ENCODE data around the gene GZF1. TPM values are rescaled to one million over a fixed set of nuclear protein-coding genes. Genes with fewer than 3 reads are reported as not detected.

Gene GZF1
- total RNA-seq, 2 donors from 2014 or later: 12.2 to 15.5 TPM

DNA sequence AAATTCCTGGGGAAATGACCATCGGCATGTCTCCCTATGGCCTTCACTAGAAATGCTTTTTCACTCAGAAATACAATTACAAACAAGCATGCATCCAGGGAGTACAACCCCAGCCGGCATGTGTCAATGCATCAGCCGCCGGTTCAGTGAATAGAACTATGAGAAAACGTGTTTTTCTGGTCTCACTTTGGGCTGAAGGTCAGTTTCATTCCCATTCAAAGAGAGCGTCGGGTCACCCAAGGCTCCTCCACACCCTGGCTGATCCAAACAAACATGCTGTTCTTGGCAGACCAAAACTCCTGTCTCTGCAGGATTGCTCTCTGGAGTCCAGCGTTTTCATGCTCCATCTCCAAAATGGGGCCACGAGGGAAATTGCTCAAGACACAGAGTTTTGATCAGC is 46.9 kb upstream of the GZF1 start:
- H3K9me3 ChIP-seq (ENCODE audit: control insufficient read depth, low read length): peaks cover under 1% of the 10 kb centered on the region
- no peaks in the 10 kb centered on the region for H3K27me3 ChIP-seq (ENCODE audit: control insufficient read depth, insufficient read depth, low read length, poor library complexity, severe bottlenecking)
- no peak overlapping the region for H3K27ac ChIP-seq (ENCODE audit: low read depth, low read length)
- Mint-ChIP-seq H3K4me3 (no peak overlapping the region), H3K27ac (no peak overlapping the region), H3K36me3 (ENCODE audit: low read depth) (no peaks in the 10 kb centered on the region), H3K27me3 (ENCODE audit: insufficient read depth) (peaks cover 12% of the 10 kb centered on the region), H3K4me1 (no peaks in the 10 kb centered on the region), H3K9me3 (no peaks in the 10 kb centered on the region)
- no peaks in the 10 kb centered on the region for H3K36me3 ChIP-seq (ENCODE audit: control insufficient read depth, insufficient read depth, low read length)
- WGBS, 2 experiments (ENCODE audit: insufficient coverage in 1 of 2, insufficient read length in 1 of 2): 89 to 92% methylated on average over 7 to 9 of the region's 9 CpGs
- H3K4me3 ChIP-seq (ENCODE audit: low read length): no peak overlapping the region
- no peak for DNase-seq
- TF ChIP-seq, protein P1, sequence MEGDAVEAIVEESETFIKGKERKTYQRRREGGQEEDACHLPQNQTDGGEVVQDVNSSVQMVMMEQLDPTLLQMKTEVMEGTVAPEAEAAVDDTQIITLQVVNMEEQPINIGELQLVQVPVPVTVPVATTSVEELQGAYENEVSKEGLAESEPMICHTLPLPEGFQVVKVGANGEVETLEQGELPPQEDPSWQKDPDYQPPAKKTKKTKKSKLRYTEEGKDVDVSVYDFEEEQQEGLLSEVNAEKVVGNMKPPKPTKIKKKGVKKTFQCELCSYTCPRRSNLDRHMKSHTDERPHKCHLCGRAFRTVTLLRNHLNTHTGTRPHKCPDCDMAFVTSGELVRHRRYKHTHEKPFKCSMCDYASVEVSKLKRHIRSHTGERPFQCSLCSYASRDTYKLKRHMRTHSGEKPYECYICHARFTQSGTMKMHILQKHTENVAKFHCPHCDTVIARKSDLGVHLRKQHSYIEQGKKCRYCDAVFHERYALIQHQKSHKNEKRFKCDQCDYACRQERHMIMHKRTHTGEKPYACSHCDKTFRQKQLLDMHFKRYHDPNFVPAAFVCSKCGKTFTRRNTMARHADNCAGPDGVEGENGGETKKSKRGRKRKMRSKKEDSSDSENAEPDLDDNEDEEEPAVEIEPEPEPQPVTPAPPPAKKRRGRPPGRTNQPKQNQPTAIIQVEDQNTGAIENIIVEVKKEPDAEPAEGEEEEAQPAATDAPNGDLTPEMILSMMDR (conservative IDR thresholded peaks at IDR 0.05): no peak
- no peaks in the 10 kb centered on the region for H3K4me1 ChIP-seq (ENCODE audit: control insufficient read depth, insufficient read depth, low read length)
- no peak overlapping the region for H3K9ac ChIP-seq (ENCODE audit: extremely low read depth, low read length, poor library complexity, severe bottlenecking)

DNA sequence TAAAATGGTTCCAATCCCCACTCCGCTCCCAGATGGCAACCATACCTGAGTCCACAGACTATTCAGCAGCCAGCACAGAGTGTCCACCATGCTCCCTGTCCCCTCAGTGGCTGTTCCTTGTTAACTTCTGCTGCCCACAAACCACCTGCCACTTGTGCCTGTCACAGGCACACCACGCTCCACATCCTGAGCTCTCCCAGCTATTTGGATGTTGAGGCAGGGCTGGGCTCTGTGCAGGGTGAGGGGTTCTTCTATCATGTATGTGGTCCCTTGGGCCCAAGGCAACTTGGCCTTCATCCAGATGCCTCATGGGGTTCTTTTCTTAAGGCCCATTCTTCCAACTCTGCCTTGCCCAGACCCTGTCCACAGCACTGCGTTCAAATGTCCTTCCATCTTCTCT is 45.4 kb upstream of the GZF1 start:
- peaks cover 14% of the 10 kb centered on the region for H3K9me3 ChIP-seq (ENCODE audit: control insufficient read depth, low read length)
- no peaks in the 10 kb centered on the region for H3K36me3 ChIP-seq (ENCODE audit: control insufficient read depth, insufficient read depth, low read length)
- H3K4me3 Mint-ChIP-seq: no peak overlapping the region
- H3K4me1 Mint-ChIP-seq: no peaks in the 10 kb centered on the region
- no peak overlapping the region for H3K9ac ChIP-seq (ENCODE audit: extremely low read depth, low read length, poor library complexity, severe bottlenecking)
- H3K27me3 Mint-ChIP-seq (ENCODE audit: insufficient read depth): peaks cover 9% of the 10 kb centered on the region
- TF ChIP-seq, protein P1 (conservative IDR thresholded peaks at IDR 0.05): no peak
- H3K36me3 Mint-ChIP-seq (ENCODE audit: low read depth): no peaks in the 10 kb centered on the region
- no peaks in the 10 kb centered on the region for H3K4me1 ChIP-seq (ENCODE audit: control insufficient read depth, insufficient read depth, low read length)
- WGBS, 2 experiments (ENCODE audit: insufficient coverage in 1 of 2, insufficient read length in 1 of 2): 97 to 100% methylated on average over 1 to 3 of the region's 3 CpGs
- H3K27ac ChIP-seq (ENCODE audit: low read depth, low read length): no peak overlapping the region
- DNase-seq: no peak
- H3K27me3 ChIP-seq (ENCODE audit: control insufficient read depth, insufficient read depth, low read length, poor library complexity, severe bottlenecking): no peaks in the 10 kb centered on the region
- H3K4me3 ChIP-seq (ENCODE audit: low read length): no peak overlapping the region
- no peak overlapping the region for H3K27ac Mint-ChIP-seq
- peaks cover 14% of the 10 kb centered on the region for H3K9me3 Mint-ChIP-seq

DNA sequence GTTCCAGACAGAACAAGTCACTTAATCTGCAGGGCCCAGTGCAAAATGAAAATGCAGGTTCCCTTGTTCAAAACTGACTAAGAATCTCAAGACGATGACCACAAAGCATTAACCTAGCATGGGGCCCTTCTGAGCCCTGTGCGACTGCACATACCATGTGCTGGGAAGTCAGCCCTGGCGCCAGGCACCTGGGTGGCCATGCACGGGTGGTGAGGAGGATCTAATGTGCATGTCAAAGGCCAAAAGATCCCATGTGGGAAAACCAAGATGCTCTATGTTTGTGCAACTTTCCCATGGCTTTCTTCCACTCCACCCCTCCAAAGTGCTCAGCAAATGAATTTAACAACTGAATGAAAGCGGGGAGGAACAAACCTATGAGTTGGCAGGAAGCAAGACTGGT is 44.9 kb upstream of the GZF1 start:
- Histone ChIP-seq H3K36me3 (ENCODE audit: control insufficient read depth, insufficient read depth, low read length) (no peaks in the 10 kb centered on the region), H3K4me3 (ENCODE audit: low read length) (no peak overlapping the region), H3K9me3 (ENCODE audit: control insufficient read depth, low read length) (peaks cover 14% of the 10 kb centered on the region), H3K27me3 (ENCODE audit: control insufficient read depth, insufficient read depth, low read length, poor library complexity, severe bottlenecking) (no peaks in the 10 kb centered on the region), H3K9ac (ENCODE audit: extremely low read depth, low read length, poor library complexity, severe bottlenecking) (no peak overlapping the region), H3K4me1 (ENCODE audit: control insufficient read depth, insufficient read depth, low read length) (no peaks in the 10 kb centered on the region), H3K27ac (ENCODE audit: low read depth, low read length) (no peak overlapping the region)
- no peak for DNase-seq
- WGBS, 2 experiments (ENCODE audit: insufficient coverage in 1 of 2, insufficient read length in 1 of 2): 91 to 94% methylated on average over 5 of the region's 5 CpGs
- Mint-ChIP-seq H3K4me3 (no peak overlapping the region), H3K9me3 (peaks cover 17% of the 10 kb centered on the region), H3K36me3 (ENCODE audit: low read depth) (no peaks in the 10 kb centered on the region), H3K27ac (no peak overlapping the region), H3K27me3 (ENCODE audit: insufficient read depth) (peaks cover 9% of the 10 kb centered on the region), H3K4me1 (no peaks in the 10 kb centered on the region)
- TF ChIP-seq, protein P1 (conservative IDR thresholded peaks at IDR 0.05): no peak

Measured in endodermal cell (in vitro differentiated cells).